HG03025 (cell line): ENCODE measurements around the gene OPHN1.

ENCODE experiments used
- ATAC-seq: cut with Tn5 transposase; IDR thresholded peaks from one replicate; pipeline ENCODE4 v1.9.1; 2021; ENCODE audit warnings: mild to moderate bottlenecking, moderate library complexity; ENCODE audit not compliant: unreplicated experiment, low FRiP score

OPHN1 gene

GRCh38 chrX:68186552-68187262 is 246.6 kb downstream of the OPHN1 start:
- ATAC-seq, result no peak

- ATAC-seq, result no peak
Measured at GRCh38 chrX:68185161-68185560, 248.1 kb downstream of the OPHN1 start.

- ATAC-seq, result no peak
Measured at GRCh38 chrX:68183612-68184214, 249.6 kb downstream of the OPHN1 start.

- no peak for ATAC-seq
Measured at GRCh38 chrX:68180579-68180978, 252.7 kb downstream of the OPHN1 start.

- no peak for ATAC-seq
Measured at GRCh38 chrX:68179355-68179754, 253.9 kb downstream of the OPHN1 start.

GRCh38 chrX:68177542-68177941 is 255.8 kb downstream of the OPHN1 start:
- no peak for ATAC-seq

- no peak for ATAC-seq
Measured at GRCh38 chrX:68175562-68175961, 257.7 kb downstream of the OPHN1 start.

GRCh38 chrX:68163441-68163840 is 269.9 kb downstream of the OPHN1 start:
- ATAC-seq, result no peak

- no peak for ATAC-seq
Measured at GRCh38 chrX:68147848-68148247, 285.4 kb downstream of the OPHN1 start.

- ATAC-seq, result no peak
Measured at GRCh38 chrX:68146054-68146453, 287.2 kb downstream of the OPHN1 start.

GRCh38 chrX:68139791-68140190 is 293.5 kb downstream of the OPHN1 start:
- ATAC-seq, result no peak

- no peak for ATAC-seq
Measured at GRCh38 chrX:68133181-68133580, 300.1 kb downstream of the OPHN1 start.

- ATAC-seq, result no peak
Measured at GRCh38 chrX:68132749-68133148, 300.5 kb downstream of the OPHN1 start.

- ATAC-seq, result no peak
Measured at GRCh38 chrX:68121835-68122234, 311.5 kb downstream of the OPHN1 start.

- ATAC-seq, result no peak
Measured at GRCh38 chrX:68121371-68121770, 311.9 kb downstream of the OPHN1 start.

GRCh38 chrX:68115371-68115770 is 317.9 kb downstream of the OPHN1 start:
- ATAC-seq, result no peak

GRCh38 chrX:68114573-68115129 is 318.6 kb downstream of the OPHN1 start:
- ATAC-seq, result no peak

- no peak for ATAC-seq
Measured at GRCh38 chrX:68113837-68114572, 319.3 kb downstream of the OPHN1 start.

- ATAC-seq, result no peak
Measured at GRCh38 chrX:68112321-68112720, 321.0 kb downstream of the OPHN1 start.

GRCh38 chrX:68109162-68109561 is 324.1 kb downstream of the OPHN1 start:
- ATAC-seq, result no peak

- ATAC-seq, result no peak
Measured at GRCh38 chrX:68098431-68098830, 334.9 kb downstream of the OPHN1 start.
